Vagina (tissue), 2 donors: ENCODE data around the gene KRT86.

Experiments
- CTCF ChIP-seq, 3 experiments: fragments of 450-650 bp in 2 of 3; fragments of 200-600 bp in 1 of 3; sonication (generic) in 1 of 3; IDR thresholded peaks; one replicate each; pipeline ENCODE4 v1.5.1; 2017 to 2019; ENCODE audit warnings: antibody characterized with exemption in 3 of 3, mild to moderate bottlenecking in 2 of 3, moderate library complexity in 2 of 3
- POLR2A ChIP-seq, 2 donors: fragments of 450-650 bp; IDR thresholded peaks; one replicate each; pipeline ENCODE4 v1.6.1; 2017; ENCODE audit warnings: antibody characterized with exemption in 2 of 2, mild to moderate bottlenecking in 2 of 2, moderate library complexity in 2 of 2

- no peak for TF ChIP-seq CTCF (IDR thresholded peaks at IDR 0.05)
- no peak for TF ChIP-seq POLR2A (IDR thresholded peaks at IDR 0.05)
Measured at GRCh38 chr12:52353766-52354165, 79.3 kb downstream of the KRT86 start.
